Epithelial cell of esophagus (primary cell): ENCODE data around the gene PTGIS.

Source experiments
- DNase-seq: peaks from one replicate; pipeline ENCODE4 v3.0.0; 2010; ENCODE audit warnings: low read depth
- H3K4me3 ChIP-seq: 2 replicates; pipeline ENCODE4 v1.5.1; 2011; ENCODE audit warnings: mild to moderate bottlenecking, low read length, control low read depth
- TF ChIP-seq, protein P1 (sequence below): IDR thresholded peaks from 2 replicates; pipeline ENCODE4 v1.5.1; 2011; ENCODE audit warnings: low read depth, mild to moderate bottlenecking, low read length, control low read depth, inconsistent platforms; ENCODE audit not compliant: insufficient read depth; ENCODE audit errors: missing control alignments

Gene PTGIS

GRCh38 chr20:49573900-49574416 is 6.0 kb upstream of the PTGIS start:
- TF ChIP-seq, protein P1, sequence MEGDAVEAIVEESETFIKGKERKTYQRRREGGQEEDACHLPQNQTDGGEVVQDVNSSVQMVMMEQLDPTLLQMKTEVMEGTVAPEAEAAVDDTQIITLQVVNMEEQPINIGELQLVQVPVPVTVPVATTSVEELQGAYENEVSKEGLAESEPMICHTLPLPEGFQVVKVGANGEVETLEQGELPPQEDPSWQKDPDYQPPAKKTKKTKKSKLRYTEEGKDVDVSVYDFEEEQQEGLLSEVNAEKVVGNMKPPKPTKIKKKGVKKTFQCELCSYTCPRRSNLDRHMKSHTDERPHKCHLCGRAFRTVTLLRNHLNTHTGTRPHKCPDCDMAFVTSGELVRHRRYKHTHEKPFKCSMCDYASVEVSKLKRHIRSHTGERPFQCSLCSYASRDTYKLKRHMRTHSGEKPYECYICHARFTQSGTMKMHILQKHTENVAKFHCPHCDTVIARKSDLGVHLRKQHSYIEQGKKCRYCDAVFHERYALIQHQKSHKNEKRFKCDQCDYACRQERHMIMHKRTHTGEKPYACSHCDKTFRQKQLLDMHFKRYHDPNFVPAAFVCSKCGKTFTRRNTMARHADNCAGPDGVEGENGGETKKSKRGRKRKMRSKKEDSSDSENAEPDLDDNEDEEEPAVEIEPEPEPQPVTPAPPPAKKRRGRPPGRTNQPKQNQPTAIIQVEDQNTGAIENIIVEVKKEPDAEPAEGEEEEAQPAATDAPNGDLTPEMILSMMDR: no peak
- DNase-seq: no peak
- no peak overlapping the region for H3K4me3 ChIP-seq

DNA sequence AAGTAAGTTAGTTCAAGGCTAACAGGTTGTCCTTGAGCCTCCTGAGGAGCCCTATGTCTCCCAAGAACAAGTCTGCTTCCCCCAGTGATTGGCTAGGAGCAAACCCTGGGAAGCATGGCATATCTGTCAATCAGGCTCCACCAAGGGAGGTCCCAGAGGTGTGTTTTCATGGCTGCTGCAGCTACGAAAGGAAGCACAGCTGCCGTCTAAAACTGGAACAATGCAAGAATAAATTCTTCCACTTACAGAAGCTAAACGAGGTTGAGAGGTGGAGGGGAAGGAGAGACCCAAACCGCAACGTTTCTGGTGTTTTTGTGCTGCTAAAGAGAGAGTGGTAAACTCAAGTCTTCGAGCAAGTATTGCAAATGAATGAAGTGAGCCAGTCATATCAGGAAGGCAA is 4.9 kb upstream of the PTGIS start:
- DNase-seq: no peak
- TF ChIP-seq, protein P1: no peak
- no peak overlapping the region for H3K4me3 ChIP-seq

DNA sequence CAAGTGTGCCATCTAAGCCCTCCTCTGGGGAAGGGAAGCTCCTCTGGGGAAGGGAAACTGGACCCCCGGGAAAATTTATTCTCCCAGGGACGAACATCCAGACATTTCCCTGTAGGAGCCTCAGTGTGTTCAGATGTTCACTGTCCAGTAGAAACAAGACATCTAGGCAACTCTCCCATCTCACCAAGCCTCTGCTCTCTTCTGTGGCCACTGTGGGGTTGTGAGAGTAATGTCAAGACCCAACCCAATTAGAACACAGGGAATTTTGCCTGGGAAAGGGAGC is 3.6 kb upstream of the PTGIS start:
- TF ChIP-seq, protein P1: no peak
- no peak overlapping the region for H3K4me3 ChIP-seq
- no peak for DNase-seq

GRCh38 chr20:49570828-49571552 is 3.1 kb upstream of the PTGIS start:
- H3K4me3 ChIP-seq: no peak overlapping the region
- TF ChIP-seq, protein P1: no peak
- DNase-seq: no peak

- TF ChIP-seq, protein P1: no peak
- no peak for DNase-seq
- H3K4me3 ChIP-seq: no peak overlapping the region
These were observed 2.4 kb upstream of the PTGIS start for GRCh38 chr20:49570161-49570827.

DNA sequence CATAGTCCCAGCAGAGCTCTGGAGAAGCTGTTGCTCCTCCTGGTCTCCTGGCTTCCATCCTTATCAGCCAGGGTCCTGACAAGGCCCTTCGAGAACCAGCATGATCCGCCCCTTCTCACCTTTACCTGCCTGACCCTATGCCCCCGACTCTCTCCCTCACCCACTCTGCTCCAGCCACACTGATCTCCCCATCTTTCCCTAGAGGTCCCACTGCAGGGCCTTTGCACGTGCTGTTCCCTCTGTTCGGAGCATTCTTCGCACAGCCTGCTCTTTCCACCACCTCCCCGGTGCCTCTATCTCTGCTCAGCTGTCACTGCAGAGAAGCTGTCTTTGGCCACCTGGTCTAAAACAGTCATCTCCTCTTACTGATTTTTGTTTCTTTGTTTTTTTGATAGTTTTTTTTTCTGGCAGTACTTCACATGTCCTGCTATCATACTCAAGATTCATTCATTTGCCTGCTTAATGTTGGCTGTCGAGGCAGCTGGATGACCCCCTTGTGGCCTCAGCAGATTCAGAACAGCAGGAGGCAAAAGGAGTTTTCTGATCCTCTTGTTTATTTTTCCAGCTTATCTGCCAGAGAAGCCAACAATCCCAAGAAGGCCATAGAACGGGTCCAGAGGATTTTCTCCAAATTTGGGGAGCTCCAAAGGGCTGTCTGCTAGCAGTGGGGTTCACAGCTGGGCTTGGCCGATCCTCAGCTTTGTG is 1.6 kb upstream of the PTGIS start:
- H3K4me3 ChIP-seq: no peak overlapping the region
- no peak for DNase-seq
- TF ChIP-seq, protein P1: no peak
